ENCODE results near the gene LRRC55.

DNA sequence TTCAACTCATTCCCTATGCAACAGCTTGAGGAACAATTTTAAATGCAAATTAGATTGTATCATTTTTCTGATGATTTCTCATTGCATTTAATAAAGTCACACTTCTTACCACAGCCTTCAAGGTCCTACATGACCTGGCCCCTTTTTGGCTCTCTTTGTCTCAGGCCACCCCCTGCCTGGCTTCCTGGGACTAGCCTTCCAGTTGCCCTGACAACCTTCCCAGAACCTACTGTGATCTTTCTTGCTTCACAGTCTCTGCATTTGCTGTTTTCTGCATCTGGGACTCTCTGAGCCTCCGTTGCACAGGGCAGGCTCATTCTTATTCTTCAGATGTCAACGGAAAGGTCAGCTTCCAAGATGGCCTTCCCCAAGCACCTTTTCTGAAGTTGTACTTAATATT lies 42.4 kb downstream of the LRRC55 start:
- TF ChIP-seq, protein P1, sequence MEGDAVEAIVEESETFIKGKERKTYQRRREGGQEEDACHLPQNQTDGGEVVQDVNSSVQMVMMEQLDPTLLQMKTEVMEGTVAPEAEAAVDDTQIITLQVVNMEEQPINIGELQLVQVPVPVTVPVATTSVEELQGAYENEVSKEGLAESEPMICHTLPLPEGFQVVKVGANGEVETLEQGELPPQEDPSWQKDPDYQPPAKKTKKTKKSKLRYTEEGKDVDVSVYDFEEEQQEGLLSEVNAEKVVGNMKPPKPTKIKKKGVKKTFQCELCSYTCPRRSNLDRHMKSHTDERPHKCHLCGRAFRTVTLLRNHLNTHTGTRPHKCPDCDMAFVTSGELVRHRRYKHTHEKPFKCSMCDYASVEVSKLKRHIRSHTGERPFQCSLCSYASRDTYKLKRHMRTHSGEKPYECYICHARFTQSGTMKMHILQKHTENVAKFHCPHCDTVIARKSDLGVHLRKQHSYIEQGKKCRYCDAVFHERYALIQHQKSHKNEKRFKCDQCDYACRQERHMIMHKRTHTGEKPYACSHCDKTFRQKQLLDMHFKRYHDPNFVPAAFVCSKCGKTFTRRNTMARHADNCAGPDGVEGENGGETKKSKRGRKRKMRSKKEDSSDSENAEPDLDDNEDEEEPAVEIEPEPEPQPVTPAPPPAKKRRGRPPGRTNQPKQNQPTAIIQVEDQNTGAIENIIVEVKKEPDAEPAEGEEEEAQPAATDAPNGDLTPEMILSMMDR (IDR thresholded peaks at IDR 0.05), result no peak
- TF ChIP-seq EP300 (IDR thresholded peaks at IDR 0.05), result no peak
